WERI-Rb-1 (cell line): ENCODE measurements around the gene NDUFA6.
"Not testable (repeated sequence)": the region's sequence is repeated elsewhere in the genome, so short reads cannot be mapped to it uniquely, and the experiment has no call there.

Source experiments
- DNase-seq: peaks from one replicate; pipeline ENCODE4 v3.0.0-alpha.2; 2020
- H3K27ac ChIP-seq: fragments of 250-450 bp; sonication (Bioruptor Pico); 2 replicates; pipeline ENCODE4 v1.5.1; 2020; ENCODE audit warnings: mild to moderate bottlenecking, moderate library complexity
- H3K27me3 ChIP-seq: fragments of 250-450 bp; sonication (Bioruptor Pico); 2 replicates; pipeline ENCODE4 v1.5.1; 2021; ENCODE audit warnings: mild to moderate bottlenecking, low read depth, moderate library complexity; ENCODE audit not compliant: insufficient read depth, severe bottlenecking
- H3K36me3 ChIP-seq: fragments of 250-450 bp; sonication (Bioruptor Pico); 2 replicates; pipeline ENCODE4 v1.5.1; 2020; ENCODE audit warnings: mild to moderate bottlenecking, moderate library complexity
- H3K4me3 ChIP-seq: 2 replicates; pipeline ENCODE4 v1.5.1; 2011; ENCODE audit warnings: low read depth, mild to moderate bottlenecking, control low read depth, low read length
- H3K9me3 ChIP-seq: fragments of 250-450 bp; sonication (Bioruptor Pico); 2 replicates; pipeline ENCODE4 v1.5.1; 2021; ENCODE audit warnings: mild to moderate bottlenecking, moderate library complexity; ENCODE audit not compliant: severe bottlenecking
- TF ChIP-seq, protein P1 (sequence below): IDR thresholded peaks from 2 replicates; pipeline ENCODE4 v1.5.1; 2011; ENCODE audit warnings: low read depth, mild to moderate bottlenecking, control low read depth, inconsistent platforms, low read length

NDUFA6 gene

DNA sequence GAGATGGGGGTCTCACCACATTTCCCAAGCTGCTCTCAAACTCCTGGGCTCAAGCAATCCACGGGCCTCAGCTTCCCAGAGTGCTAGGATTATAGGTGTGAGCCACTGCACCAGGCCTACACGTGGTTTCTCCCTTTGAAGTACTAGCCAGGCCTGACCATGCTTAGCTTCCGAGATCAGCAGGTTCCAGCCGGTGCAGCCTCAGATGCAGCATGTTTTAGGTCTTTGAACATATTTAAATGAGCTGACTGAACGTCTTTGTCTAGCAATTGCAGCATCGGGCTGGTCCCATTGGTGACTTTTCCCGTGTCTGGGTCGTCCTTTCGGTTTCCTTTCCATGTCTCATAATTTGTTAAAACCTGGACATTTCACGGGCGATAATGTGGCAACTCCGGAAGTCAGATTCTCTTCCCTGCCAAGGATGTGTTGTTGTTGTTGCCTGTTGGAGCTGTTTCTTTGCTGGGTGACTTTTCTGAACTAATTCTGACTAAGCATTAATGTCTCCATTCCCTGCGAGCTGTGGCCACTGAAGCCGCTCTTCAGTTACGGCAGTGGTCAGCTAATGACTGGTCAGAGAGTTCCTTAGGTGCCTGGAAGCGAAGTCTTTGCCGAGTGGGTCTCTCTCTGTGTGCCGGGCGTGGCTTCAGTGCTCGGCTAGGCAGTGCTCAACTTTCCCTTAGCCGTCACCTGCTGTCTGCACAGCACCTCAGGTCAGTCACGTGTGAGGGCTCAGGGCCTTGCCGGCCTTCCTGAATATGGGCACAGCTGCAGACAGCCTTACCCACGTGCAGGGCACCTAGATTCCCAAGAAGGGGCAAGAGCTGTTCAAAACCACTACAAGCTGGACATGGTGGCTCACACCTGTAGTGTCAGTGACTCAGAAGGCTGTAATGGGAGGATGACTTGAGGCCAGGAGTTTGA is 43.8 kb upstream of the NDUFA6 start:
- H3K27ac ChIP-seq: no peak overlapping the region
- H3K36me3 ChIP-seq: peaks cover 6% of the 10 kb centered on the region
- DNase-seq: no peak
- H3K9me3 ChIP-seq: no peaks in the 10 kb centered on the region
- TF ChIP-seq, protein P1, sequence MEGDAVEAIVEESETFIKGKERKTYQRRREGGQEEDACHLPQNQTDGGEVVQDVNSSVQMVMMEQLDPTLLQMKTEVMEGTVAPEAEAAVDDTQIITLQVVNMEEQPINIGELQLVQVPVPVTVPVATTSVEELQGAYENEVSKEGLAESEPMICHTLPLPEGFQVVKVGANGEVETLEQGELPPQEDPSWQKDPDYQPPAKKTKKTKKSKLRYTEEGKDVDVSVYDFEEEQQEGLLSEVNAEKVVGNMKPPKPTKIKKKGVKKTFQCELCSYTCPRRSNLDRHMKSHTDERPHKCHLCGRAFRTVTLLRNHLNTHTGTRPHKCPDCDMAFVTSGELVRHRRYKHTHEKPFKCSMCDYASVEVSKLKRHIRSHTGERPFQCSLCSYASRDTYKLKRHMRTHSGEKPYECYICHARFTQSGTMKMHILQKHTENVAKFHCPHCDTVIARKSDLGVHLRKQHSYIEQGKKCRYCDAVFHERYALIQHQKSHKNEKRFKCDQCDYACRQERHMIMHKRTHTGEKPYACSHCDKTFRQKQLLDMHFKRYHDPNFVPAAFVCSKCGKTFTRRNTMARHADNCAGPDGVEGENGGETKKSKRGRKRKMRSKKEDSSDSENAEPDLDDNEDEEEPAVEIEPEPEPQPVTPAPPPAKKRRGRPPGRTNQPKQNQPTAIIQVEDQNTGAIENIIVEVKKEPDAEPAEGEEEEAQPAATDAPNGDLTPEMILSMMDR: no peak
- H3K4me3 ChIP-seq: no peak overlapping the region
- no peaks in the 10 kb centered on the region for H3K27me3 ChIP-seq

DNA sequence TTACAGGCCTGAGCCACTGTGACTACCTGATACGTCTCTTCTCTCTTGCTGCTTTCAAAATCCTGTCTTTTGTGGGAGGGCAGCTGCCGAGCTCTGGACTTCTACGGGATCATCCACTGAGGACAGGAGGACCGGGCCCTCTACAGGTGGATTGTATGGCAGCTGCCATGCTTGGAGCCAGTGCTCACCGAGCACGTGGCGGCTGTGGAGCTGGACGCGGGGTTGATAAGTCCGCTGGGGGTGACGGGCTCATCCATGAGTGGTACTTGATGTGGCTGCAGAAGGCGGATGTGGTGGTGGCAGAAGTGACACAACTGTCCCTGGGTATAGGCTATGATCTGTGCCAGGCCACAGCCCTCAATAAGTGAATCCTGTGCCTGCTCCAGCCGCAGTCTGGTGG is 41.9 kb upstream of the NDUFA6 start:
- no peak overlapping the region for H3K27ac ChIP-seq
- no peak overlapping the region for H3K4me3 ChIP-seq
- no peak for DNase-seq
- TF ChIP-seq, protein P1: peak; percentile 25; the same call in 1 of the 2 replicates
- no peaks in the 10 kb centered on the region for H3K9me3 ChIP-seq
- no peaks in the 10 kb centered on the region for H3K27me3 ChIP-seq
- H3K36me3 ChIP-seq: no peaks in the 10 kb centered on the region

DNA sequence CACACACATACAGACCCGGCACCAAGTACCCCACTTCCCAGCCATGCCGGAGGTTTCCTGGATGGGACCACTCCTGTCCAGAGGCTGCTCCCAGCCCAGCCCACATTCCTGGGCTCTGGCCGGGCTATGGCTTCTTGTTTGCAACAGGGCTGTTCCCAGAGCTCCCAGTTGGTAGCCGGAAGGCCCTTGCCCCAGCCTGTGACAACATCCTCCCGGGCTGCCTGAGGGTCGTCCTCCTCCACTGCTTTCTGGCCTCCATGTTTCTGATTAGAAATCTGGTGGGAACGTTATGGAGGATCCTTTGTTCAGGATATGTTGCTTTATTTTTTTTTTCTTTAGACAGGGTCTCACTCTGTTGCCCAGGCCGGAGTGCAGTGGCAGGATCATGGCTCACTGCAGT is 41.0 kb upstream of the NDUFA6 start:
- H3K27ac ChIP-seq: no peak overlapping the region
- H3K36me3 ChIP-seq: no peaks in the 10 kb centered on the region
- H3K27me3 ChIP-seq: no peaks in the 10 kb centered on the region
- TF ChIP-seq, protein P1: no peak
- H3K9me3 ChIP-seq: no peaks in the 10 kb centered on the region
- no peak overlapping the region for H3K4me3 ChIP-seq
- DNase-seq: no peak

DNA sequence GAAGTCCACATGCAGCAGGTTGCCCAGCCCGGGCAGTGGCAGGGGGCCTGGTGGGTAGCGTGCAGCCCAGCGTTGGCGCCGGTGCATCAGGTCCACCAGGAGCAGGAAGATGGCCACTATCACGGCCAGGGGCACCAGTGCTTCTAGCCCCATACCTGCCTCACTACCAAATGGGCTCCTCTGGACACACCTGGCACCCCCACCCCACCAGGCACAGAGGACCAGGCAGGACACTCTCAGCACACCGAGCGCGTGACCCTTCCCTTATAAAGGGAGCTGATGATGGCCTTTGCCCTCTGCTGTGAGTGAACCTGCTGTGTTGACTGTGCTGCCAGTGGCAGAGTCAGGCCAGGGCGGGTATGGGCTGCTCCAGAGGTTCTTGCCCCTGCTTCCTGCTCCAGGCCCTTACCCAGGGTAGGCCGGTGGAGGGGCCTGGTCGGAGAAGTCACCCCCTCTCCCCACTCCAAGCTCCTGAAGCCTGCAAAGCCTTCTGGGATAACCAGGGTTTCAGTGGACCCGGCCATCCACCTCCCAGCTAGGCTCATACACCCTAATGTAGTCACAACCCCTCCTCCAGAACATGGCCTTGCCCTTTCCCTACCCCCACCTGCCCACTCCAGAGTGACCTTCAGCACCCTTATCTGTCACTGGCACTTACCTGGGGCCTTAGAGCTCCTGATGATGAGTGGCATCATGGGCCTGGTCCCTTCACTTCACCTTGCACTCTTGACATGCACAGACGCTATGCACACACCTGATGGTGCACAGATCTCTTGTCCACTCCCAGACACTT is 40.3 kb upstream of the NDUFA6 start, which contains the start of gene CYP2D6:
Gene CYP2D6, minus strand, starts transcription at position 172 of the 793 bp plus-strand sequence. Its CDS starts 19 bp downstream, at position 153.
- not testable (repeated sequence) for H3K4me3 ChIP-seq, H3K27me3 ChIP-seq, H3K27ac ChIP-seq, DNase-seq, H3K9me3 ChIP-seq, H3K36me3 ChIP-seq

DNA sequence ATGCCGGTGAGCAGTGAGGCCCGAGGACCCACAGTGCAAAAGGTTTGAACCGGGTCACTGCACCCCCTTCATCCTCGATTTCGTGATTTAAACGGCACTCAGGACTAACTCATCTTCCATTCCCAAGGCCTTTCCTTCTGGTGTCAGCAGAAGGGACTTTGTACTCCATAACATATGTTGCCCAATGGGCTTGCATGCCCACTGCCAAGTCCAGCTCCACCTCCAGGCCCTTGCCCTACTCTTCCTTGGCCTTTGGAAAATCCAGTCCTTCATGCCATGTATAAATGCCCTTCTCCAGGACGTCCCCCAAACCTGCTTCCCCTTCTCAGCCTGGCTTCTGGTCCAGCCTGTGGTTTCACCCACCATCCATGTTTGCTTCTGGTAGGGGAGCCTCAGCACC is 39.6 kb upstream of the NDUFA6 start:
- H3K36me3 ChIP-seq, H3K27ac ChIP-seq, H3K4me3 ChIP-seq, H3K9me3 ChIP-seq, H3K27me3 ChIP-seq, DNase-seq: not testable (repeated sequence)

DNA sequence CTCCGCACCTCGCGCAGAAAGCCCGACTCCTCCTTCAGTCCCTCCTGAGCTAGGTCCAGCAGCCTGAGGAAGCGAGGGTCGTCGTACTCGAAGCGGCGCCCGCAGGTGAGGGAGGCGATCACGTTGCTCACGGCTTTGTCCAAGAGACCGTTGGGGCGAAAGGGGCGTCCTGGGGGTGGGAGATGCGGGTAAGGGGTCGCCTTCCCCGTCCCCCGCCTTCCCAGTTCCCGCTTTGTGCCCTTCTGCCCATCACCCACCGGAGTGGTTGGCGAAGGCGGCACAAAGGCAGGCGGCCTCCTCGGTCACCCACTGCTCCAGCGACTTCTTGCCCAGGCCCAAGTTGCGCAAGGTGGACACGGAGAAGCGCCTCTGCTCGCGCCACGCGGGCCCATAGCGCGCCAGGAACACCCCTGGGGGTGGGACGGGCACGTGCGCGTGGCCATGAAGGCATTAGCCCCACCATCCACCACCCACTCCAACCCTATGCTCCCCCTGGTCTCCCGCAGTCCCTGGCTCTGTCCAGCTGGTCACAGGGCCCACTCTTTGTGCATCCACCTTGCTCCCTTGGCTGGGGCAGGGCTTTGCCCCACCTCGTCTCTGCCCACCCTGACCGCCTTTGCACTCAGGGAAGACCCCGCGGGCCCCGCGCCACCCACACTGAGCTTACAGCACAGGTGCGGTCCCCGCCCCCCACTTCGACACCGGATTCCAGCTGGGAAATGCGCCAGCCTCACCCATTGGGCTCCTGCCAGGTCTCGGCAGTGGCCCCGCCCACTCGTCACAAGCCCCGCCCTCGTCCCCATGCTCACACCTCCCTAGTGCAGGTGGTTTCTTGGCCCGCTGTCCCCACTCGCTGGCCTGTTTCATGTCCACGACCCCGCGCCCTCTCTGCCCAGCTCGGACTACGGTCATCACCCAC is 38.5 kb upstream of the NDUFA6 start:
- not testable (repeated sequence) for H3K9me3 ChIP-seq, H3K27me3 ChIP-seq, H3K36me3 ChIP-seq, H3K27ac ChIP-seq, H3K4me3 ChIP-seq, DNase-seq

DNA sequence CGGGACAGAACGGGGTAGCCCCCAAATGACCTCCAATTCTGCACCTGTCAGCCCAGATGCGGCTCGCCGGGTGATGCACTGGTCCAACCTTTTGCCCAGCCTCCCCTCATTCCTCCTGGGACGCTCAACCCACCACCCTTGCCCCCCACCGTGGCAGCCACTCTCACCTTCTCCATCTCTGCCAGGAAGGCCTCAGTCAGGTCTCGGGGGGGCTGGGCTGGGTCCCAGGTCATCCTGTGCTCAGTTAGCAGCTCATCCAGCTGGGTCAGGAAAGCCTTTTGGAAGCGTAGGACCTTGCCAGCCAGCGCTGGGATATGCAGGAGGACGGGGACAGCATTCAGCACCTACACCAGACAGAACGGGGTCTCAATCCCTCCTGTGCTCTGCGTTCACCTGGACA is 37.4 kb upstream of the NDUFA6 start:
- H3K27ac ChIP-seq, H3K4me3 ChIP-seq, DNase-seq, H3K9me3 ChIP-seq, H3K36me3 ChIP-seq, H3K27me3 ChIP-seq: not testable (repeated sequence)
